Measurements from ENCODE around the gene YKT6. TPM values are rescaled to one million over a fixed set of nuclear protein-coding genes. Genes with fewer than 3 reads are reported as not detected.

Gene YKT6
- total RNA-seq, 1 donor from 2014 or later, result 47.6 TPM

DNA sequence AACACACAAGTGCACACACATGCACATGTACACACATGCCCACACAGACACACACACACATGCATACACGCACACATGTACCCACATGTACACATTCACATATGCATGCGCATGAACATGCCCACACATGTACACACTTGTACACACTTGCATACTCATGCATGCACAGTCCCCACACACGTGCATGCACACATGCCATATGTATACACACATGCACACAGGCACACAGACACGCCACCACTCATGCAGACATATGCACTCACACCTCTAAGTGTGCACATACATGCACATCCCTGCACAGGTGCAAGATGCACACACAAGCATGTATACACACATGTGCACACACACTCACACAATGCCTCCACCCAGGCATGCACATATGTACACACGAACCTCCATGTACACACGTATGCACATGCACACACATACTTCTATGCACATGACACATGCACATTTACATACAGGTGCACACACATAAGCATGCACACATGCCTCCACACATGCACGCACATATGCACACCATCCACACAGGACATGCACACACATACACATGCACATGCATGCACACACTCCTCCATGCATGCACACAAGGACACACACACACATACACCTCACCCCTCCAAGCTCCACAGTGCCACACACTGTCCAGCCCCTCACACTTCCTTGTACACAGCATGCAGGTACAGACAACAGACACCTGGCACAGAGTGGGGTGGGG, 45.8 kb downstream of the YKT6 start:
- Histone ChIP-seq H3K27me3 (no peaks in the 10 kb centered on the region), H3K36me3 (no peaks in the 10 kb centered on the region), H3K4me1 (no peaks in the 10 kb centered on the region), H3K27ac (no peak overlapping the region), H3K9me3 (no peaks in the 10 kb centered on the region), H3K4me3 (no peak overlapping the region)
- TF ChIP-seq POLR2A (IDR thresholded peaks at IDR 0.05) (no peak), POLR2AphosphoS5 (IDR thresholded peaks at IDR 0.05; ENCODE audit: insufficient read depth in 1 of 2, low read depth in 1 of 2) (no peak)
- TF ChIP-seq, protein P1, sequence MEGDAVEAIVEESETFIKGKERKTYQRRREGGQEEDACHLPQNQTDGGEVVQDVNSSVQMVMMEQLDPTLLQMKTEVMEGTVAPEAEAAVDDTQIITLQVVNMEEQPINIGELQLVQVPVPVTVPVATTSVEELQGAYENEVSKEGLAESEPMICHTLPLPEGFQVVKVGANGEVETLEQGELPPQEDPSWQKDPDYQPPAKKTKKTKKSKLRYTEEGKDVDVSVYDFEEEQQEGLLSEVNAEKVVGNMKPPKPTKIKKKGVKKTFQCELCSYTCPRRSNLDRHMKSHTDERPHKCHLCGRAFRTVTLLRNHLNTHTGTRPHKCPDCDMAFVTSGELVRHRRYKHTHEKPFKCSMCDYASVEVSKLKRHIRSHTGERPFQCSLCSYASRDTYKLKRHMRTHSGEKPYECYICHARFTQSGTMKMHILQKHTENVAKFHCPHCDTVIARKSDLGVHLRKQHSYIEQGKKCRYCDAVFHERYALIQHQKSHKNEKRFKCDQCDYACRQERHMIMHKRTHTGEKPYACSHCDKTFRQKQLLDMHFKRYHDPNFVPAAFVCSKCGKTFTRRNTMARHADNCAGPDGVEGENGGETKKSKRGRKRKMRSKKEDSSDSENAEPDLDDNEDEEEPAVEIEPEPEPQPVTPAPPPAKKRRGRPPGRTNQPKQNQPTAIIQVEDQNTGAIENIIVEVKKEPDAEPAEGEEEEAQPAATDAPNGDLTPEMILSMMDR (IDR thresholded peaks at IDR 0.05), result no peak
- intact Hi-C loops (cut with DNase I), result no loop called here
- DNase-seq (ENCODE audit: extremely low spot score in 2 of 2), result no peak

DNA sequence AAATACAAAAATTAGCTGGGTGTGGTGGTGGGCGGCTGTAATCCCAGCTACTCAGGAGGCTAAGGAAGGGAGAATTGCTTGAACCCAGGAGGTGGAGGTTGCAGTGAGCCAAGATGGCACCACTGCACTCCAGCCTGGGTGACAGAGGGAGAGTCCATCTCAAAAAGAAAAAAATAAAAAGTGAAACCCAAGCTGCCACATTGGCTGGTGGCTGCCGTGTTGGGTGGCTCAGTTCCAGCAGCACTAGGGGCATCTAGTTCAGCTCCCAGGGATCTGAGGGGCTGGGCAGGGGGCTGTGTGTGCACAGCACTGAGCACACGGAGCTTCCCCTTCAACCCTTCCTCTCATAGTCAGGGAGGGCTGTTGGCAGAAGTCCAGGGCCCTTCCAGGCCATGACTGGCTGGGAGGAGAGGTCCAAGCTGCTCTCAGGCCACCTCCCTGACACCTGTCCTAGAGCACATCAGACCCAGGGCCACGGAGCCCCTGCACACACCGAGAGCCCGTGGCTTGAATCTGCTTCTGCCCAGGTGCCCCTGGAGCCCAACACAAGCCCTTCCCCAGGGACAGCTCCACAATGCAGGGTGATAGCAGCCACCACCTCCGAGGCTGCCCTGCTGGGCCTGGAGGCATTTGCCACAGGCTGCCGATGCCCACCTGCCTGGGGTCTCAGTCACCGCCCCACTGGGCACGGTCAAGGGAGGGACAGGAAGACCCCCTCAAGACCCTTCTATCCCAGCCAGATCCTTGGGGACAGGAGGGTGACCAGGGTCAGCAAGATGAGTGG, 47.3 kb downstream of the YKT6 start:
- no peak for DNase-seq (ENCODE audit: extremely low spot score in 2 of 2)
- TF ChIP-seq POLR2A (IDR thresholded peaks at IDR 0.05), result no peak
- TF ChIP-seq, protein P1 (IDR thresholded peaks at IDR 0.05), result no peak
- TF ChIP-seq POLR2AphosphoS5 (IDR thresholded peaks at IDR 0.05; ENCODE audit: insufficient read depth in 1 of 2, low read depth in 1 of 2), result no peak
- no peak overlapping the region for H3K4me3 ChIP-seq
- H3K4me1 ChIP-seq, result no peaks in the 10 kb centered on the region
- no peak overlapping the region for H3K27ac ChIP-seq
- intact Hi-C loops (cut with DNase I), result no loop called here
- no peaks in the 10 kb centered on the region for H3K36me3 ChIP-seq
- no peaks in the 10 kb centered on the region for H3K27me3 ChIP-seq
- no peaks in the 10 kb centered on the region for H3K9me3 ChIP-seq

DNA sequence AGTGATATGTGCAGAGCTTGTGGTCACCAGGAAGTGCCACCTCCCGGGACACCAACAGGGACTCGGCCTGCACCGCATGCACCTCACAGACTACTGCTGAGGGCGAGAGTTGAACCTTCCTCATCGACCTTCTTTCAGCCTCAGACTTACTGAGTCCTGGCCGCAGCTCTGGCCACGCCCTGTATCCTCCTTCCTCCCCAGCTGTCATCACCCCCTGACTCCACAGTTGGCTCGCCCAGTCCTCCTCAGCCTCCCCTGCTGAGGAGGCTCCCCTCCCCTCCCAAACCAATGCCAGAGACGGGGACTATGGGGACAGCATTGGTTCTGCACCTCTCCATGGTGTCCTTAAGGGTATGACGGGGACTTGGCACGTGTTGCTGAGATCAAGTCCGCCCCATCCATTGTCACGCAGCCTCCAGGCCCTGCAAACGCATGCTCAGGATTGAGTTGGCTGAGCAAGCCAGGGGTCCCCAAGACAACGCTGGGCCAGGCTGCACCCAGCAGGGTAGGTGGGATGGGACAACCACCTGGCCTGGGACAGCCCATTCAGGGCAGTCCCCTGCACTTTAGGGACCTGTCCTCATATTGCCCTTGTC, 49.0 kb downstream of the YKT6 start:
- Histone ChIP-seq H3K36me3 (no peaks in the 10 kb centered on the region), H3K9me3 (no peaks in the 10 kb centered on the region), H3K27ac (no peak overlapping the region), H3K4me1 (no peaks in the 10 kb centered on the region), H3K27me3 (no peaks in the 10 kb centered on the region), H3K4me3 (no peak overlapping the region)
- no peak for DNase-seq (ENCODE audit: extremely low spot score in 2 of 2)
- intact Hi-C loops (cut with DNase I), result no loop called here
- no peak for TF ChIP-seq POLR2A (IDR thresholded peaks at IDR 0.05)
- no peak for TF ChIP-seq POLR2AphosphoS5 (IDR thresholded peaks at IDR 0.05; ENCODE audit: insufficient read depth in 1 of 2, low read depth in 1 of 2)
- TF ChIP-seq, protein P1 (IDR thresholded peaks at IDR 0.05), result no peak

DNA sequence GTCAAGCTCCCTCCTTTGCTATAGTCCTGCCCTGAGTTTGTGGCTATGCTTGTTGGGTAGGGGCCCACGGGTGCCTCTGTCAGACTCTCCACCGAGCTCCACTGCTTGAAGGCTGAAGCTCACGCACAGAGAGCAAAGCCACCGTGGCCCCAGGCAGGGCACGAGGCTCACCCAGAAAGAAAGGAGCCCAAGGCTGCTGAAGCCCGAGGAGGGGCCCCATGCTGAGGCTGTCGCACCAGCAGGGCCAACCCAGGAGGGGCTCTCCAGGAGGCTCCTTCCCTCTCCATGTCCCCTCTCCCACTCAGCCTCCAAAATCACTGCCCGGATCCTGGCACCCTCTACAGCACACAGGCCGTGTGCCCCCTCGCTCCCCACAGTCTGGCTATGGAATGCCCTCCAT, 50.5 kb downstream of the YKT6 start:
- no peak overlapping the region for H3K27ac ChIP-seq
- no peak for DNase-seq (ENCODE audit: extremely low spot score in 2 of 2)
- intact Hi-C loops (cut with DNase I), result no loop called here
- H3K4me1 ChIP-seq, result no peaks in the 10 kb centered on the region
- H3K9me3 ChIP-seq, result no peaks in the 10 kb centered on the region
- H3K4me3 ChIP-seq, result no peak overlapping the region
- H3K36me3 ChIP-seq, result no peaks in the 10 kb centered on the region
- H3K27me3 ChIP-seq, result no peaks in the 10 kb centered on the region
- no peak for TF ChIP-seq POLR2AphosphoS5 (IDR thresholded peaks at IDR 0.05; ENCODE audit: insufficient read depth in 1 of 2, low read depth in 1 of 2)
- TF ChIP-seq, protein P1 (IDR thresholded peaks at IDR 0.05), result no peak
- no peak for TF ChIP-seq POLR2A (IDR thresholded peaks at IDR 0.05)

Data from vagina (tissue), 2 donors.